Common myeloid progenitor, CD34-positive (primary cell): ENCODE results near the gene CIART.

ENCODE experiments used
- CTCF ChIA-PET: fragments of 350-600 bp; sonication (Branson Sonifier 250); formaldehyde crosslinking; loops from one replicate; lab custom pipeline; 2021; ENCODE audit warnings: antibody characterized with exemption; lab: Charles Lee
- POLR2A ChIA-PET: fragments of 350-600 bp; sonication (Branson Sonifier 250); formaldehyde crosslinking; loops from one replicate; lab custom pipeline; 2021; ENCODE audit warnings: antibody characterized with exemption; lab: Charles Lee
- DNase-seq, 3 donors: peaks; one replicate each; pipeline versions ENCODE4 v3.0.0 to v3.0.0-alpha.2; 2013
- H3K27ac ChIP-seq, 2 experiments: 1 replicate in 1 of 2; 2 replicates in 1 of 2; pipeline ENCODE4 v1.7.0; 2013; ENCODE audit warnings: inconsistent platforms in 2 of 2, low read length in 2 of 2, mild to moderate bottlenecking in 2 of 2, low read depth in 1 of 2, moderate library complexity in 1 of 2; ENCODE audit not compliant: severe bottlenecking in 2 of 2, insufficient read depth in 1 of 2, poor library complexity in 1 of 2
- H3K27me3 ChIP-seq, 5 experiments: replicated peaks in 2 of 5; 1 replicate in 3 of 5; 2 replicates in 2 of 5; pipeline versions ENCODE4 v1.6.1 to v1.7.0; 2013; ENCODE audit warnings: low read length in 4 of 5, mild to moderate bottlenecking in 2 of 5, moderate library complexity in 2 of 5, inconsistent platforms in 1 of 5; ENCODE audit not compliant: insufficient read depth in 5 of 5, control insufficient read depth in 4 of 5
- H3K36me3 ChIP-seq, 4 experiments: 1 replicate in 2 of 4; 2 replicates in 2 of 4; pipeline versions ENCODE4 v1.6.1 to v1.7.0; 2013; ENCODE audit warnings: low read length in 3 of 4, control low read depth in 1 of 4, mild to moderate bottlenecking in 1 of 4; ENCODE audit not compliant: control insufficient read depth in 4 of 4, insufficient read depth in 4 of 4
- H3K4me1 ChIP-seq, 4 experiments: 1 replicate in 3 of 4; 2 replicates in 1 of 4; pipeline versions ENCODE4 v1.6.1 to v1.7.1; 2013; ENCODE audit warnings: low read length in 3 of 4, mild to moderate bottlenecking in 3 of 4, control low read depth in 1 of 4, inconsistent platforms in 1 of 4, moderate library complexity in 1 of 4; ENCODE audit not compliant: control insufficient read depth in 4 of 4, insufficient read depth in 4 of 4; ENCODE audit errors: control extremely low read depth in 1 of 4
- H3K4me3 ChIP-seq, 7 experiments: 1 replicate in 4 of 7; 2 replicates in 3 of 7; pipeline versions ENCODE4 v1.5.1 to v1.7.0; 2013; ENCODE audit warnings: mild to moderate bottlenecking in 7 of 7, low read length in 6 of 7, moderate library complexity in 6 of 7, inconsistent platforms in 2 of 7, low read depth in 2 of 7, control low read depth in 1 of 7; ENCODE audit not compliant: insufficient read depth in 4 of 7, control insufficient read depth in 1 of 7; ENCODE audit errors: extremely low read depth in 1 of 7
- H3K9me3 ChIP-seq, 5 experiments: 1 replicate in 4 of 5; 2 replicates in 1 of 5; pipeline versions ENCODE4 v1.6.1 to v1.7.1; 2013; ENCODE audit warnings: low read length in 4 of 5, mild to moderate bottlenecking in 2 of 5, inconsistent platforms in 1 of 5, low read depth in 1 of 5, moderate library complexity in 1 of 5; ENCODE audit not compliant: control insufficient read depth in 4 of 5, insufficient read depth in 2 of 5; ENCODE audit errors: control extremely low read depth in 1 of 5
- WGBS: methylation state at CpG from one replicate; pipeline ENCODE4 v1.1.5; 2013; ENCODE audit not compliant: insufficient coverage; 5-methylcytosine and 5-hydroxymethylcytosine counted together

CIART gene

DNA sequence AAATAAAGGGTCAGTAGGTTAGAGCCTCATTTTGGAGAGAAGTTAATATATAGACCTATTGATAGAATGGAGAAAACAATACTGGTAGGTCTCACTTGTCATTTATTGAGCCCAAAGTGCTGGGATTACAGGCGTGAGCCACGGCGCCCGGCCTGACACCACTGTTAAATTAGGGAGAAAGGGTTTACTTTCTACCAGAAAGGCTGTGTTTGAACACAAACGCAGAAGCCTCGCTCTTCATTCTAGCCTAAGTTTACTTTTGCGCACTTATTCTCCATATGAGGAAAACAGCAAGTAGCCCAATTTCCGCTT is 38.3 kb downstream of the CIART start:
- no peaks in the 10 kb centered on the region for H3K9me3 ChIP-seq
- H3K4me3 ChIP-seq: peak overlapping the region; percentile 15 to 98 (median 83)
- H3K4me1 ChIP-seq: peaks cover 0 to 11% (median 9%) of the 10 kb centered on the region in 4 experiments
- H3K36me3 ChIP-seq: peaks cover 7 to 14% (median 8%) of the 10 kb centered on the region in 4 experiments
- CTCF ChIA-PET: no interaction called here
- no peaks in the 10 kb centered on the region for H3K27me3 ChIP-seq
- POLR2A ChIA-PET: no interaction called here
- peak in 2 of 3 donors; percentile 5 to 17 for DNase-seq
- WGBS: 74% methylated on average over 8 of the region's 8 CpGs
- H3K27ac ChIP-seq: peak overlapping the region; percentile 93 to 95

GRCh38 chr1:150321826-150322166 is 39.4 kb downstream of the CIART start:
- Histone ChIP-seq H3K9me3 (no peaks in the 10 kb centered on the region), H3K4me1 (peaks cover 0 to 11% (median 9%) of the 10 kb centered on the region in 4 experiments), H3K4me3 (peak overlapping the region; percentile 71 to 98 (median 90)), H3K27ac (peak overlapping the region; percentile 93 to 95), H3K27me3 (no peaks in the 10 kb centered on the region), H3K36me3 (peaks cover 11 to 26% (median 16%) of the 10 kb centered on the region in 4 experiments)
- 0% methylated on average over 4 of the region's 9 CpGs for WGBS
- ChIA-PET CTCF (no interaction called here), POLR2A (interaction anchor here (0.6 to 1.2 kb wide), 2 partner anchors 18 to 53 kb away, joined by 3 to 4 read pairs; partner anchors contain the start of gene APH1A)
- peak in 2 of 3 donors; percentile 31 to 42 for DNase-seq

GRCh38 chr1:150322310-150322709 is 40.0 kb downstream of the CIART start:
- Histone ChIP-seq H3K27me3 (no peaks in the 10 kb centered on the region), H3K36me3 (peaks cover 11 to 30% (median 19%) of the 10 kb centered on the region in 4 experiments), H3K27ac (peak overlapping the region; percentile 93 to 95), H3K9me3 (no peaks in the 10 kb centered on the region), H3K4me1 (peaks cover 0 to 11% (median 9%) of the 10 kb centered on the region in 4 experiments), H3K4me3 (peak overlapping the region in 6 of 7 experiments; percentile 83 to 98 (median 90))
- no CpG with 5 or more reads among the region's 3 CpGs for WGBS
- peak in 2 of 3 donors; percentile 46 for DNase-seq
- ChIA-PET CTCF (no interaction called here), POLR2A (no interaction called here)

- H3K9me3 ChIP-seq: no peaks in the 10 kb centered on the region
- 97% methylated on average over 7 of the region's 7 CpGs for WGBS
- ChIA-PET POLR2A (no interaction called here), CTCF (interaction anchor here (1.3 kb wide), 1 partner anchor 97 kb away, joined by 4 read pairs; no protein-coding TSS in a partner anchor)
- no peaks in the 10 kb centered on the region for H3K27me3 ChIP-seq
- no peak overlapping the region for H3K4me3 ChIP-seq
- H3K4me1 ChIP-seq: no peaks in the 10 kb centered on the region
- peaks cover 29 to 83% (median 55%) of the 10 kb centered on the region in 4 experiments for H3K36me3 ChIP-seq
- no peak for DNase-seq
- H3K27ac ChIP-seq: no peak overlapping the region
These were observed 50.4 kb downstream of the CIART start for GRCh38 chr1:150332651-150333290.
